Effector memory CD8-positive, alpha-beta T cell (primary cell): ENCODE results near the gene TIPRL.
"Not testable (repeated sequence)": the region's sequence is repeated elsewhere in the genome, so short reads cannot be mapped to it uniquely, and the experiment has no call there.

ENCODE experiments used
- ATAC-seq: fragments of 150-1000 bp; cut with Tn5 transposase; replicated peaks from 2 replicates; pipeline ENCODE4 v1.10.0; 2021; ENCODE audit warnings: mild to moderate bottlenecking, moderate library complexity
- DNase-seq, 3 experiments: peaks; one replicate each; pipeline ENCODE4 v3.0.0; 2021
- H3K27ac Mint-ChIP-seq, 2 donors: one replicate each; pipeline ENCODE4 v1.8.0; 2022; ENCODE audit warnings: mild to moderate bottlenecking in 2 of 2, mixed read lengths in 2 of 2, moderate library complexity in 2 of 2
- H3K27me3 Mint-ChIP-seq, 2 donors: one replicate each; pipeline ENCODE4 v1.8.0; 2022; ENCODE audit warnings: mixed read lengths in 2 of 2
- H3K36me3 Mint-ChIP-seq: one replicate; pipeline ENCODE4 v1.8.0; 2022; ENCODE audit warnings: mild to moderate bottlenecking, moderate library complexity, mixed read lengths; ENCODE audit not compliant: insufficient read depth
- H3K4me1 Mint-ChIP-seq, 2 donors: one replicate each; pipeline ENCODE4 v1.8.0; 2022; ENCODE audit warnings: low read depth in 2 of 2, mixed read lengths in 2 of 2
- H3K4me3 Mint-ChIP-seq, 2 donors: one replicate each; pipeline ENCODE4 v1.8.0; 2022; ENCODE audit warnings: mild to moderate bottlenecking in 2 of 2, mixed read lengths in 2 of 2, moderate library complexity in 2 of 2
- H3K9me3 Mint-ChIP-seq, 2 donors: one replicate each; pipeline ENCODE4 v1.8.0; 2022; ENCODE audit warnings: mixed read lengths in 2 of 2

The TIPRL gene

GRCh38 chr1:168145184-168146159 is 33.3 kb upstream of the TIPRL start:
- peak overlapping the region; percentile 45 to 56 for H3K4me3 Mint-ChIP-seq
- H3K4me1 Mint-ChIP-seq: peaks cover 2 to 3% of the 10 kb centered on the region in 2 donors
- peaks cover 0 to 1% of the 10 kb centered on the region in 2 donors for H3K27me3 Mint-ChIP-seq
- DNase-seq (peak; percentile 81 to 86 (median 84)), ATAC-seq (peak; percentile 99)
- no peaks in the 10 kb centered on the region for H3K9me3 Mint-ChIP-seq
- H3K27ac Mint-ChIP-seq: peak overlapping the region; percentile 8 to 57
- peaks cover 9% of the 10 kb centered on the region for H3K36me3 Mint-ChIP-seq

DNA sequence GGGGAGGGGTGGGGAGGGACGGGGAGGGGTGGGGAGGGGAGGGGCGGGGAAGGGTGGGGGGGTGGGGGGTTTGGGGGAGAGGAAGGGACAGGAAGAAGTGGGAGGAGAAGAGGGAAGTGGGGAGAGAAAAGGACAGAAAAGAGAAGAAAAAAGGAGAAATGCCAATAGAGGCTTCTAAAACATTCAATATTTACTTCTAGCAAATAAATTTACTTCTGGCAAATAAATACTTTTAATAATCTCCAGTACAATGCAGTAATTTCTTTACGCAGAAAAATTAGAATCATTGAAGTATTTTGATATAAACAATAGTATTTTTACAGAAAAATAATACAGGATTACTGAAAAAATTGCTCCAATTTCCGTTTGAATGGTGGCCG is 32.6 kb upstream of the TIPRL start:
- Mint-ChIP-seq H3K27me3 (no peaks in the 10 kb centered on the region), H3K4me1 (peaks cover 2 to 3% of the 10 kb centered on the region in 2 donors), H3K9me3 (no peaks in the 10 kb centered on the region), H3K27ac (peak overlapping the region; percentile 8 to 57), H3K36me3 (peaks cover 9% of the 10 kb centered on the region), H3K4me3 (peak overlapping the region; percentile 45 to 56)
- ATAC-seq (no peak), DNase-seq (no peak)

GRCh38 chr1:168146626-168147025 is 32.1 kb upstream of the TIPRL start:
- Mint-ChIP-seq H3K9me3 (no peaks in the 10 kb centered on the region), H3K27me3 (no peaks in the 10 kb centered on the region), H3K36me3 (peaks cover 9% of the 10 kb centered on the region), H3K27ac (no peak overlapping the region), H3K4me3 (no peak overlapping the region), H3K4me1 (peaks cover 2 to 3% of the 10 kb centered on the region in 2 donors)
- ATAC-seq: no peak
- DNase-seq: no peak

GRCh38 chr1:168148916-168149315 is 29.8 kb upstream of the TIPRL start:
- H3K27me3 Mint-ChIP-seq: peaks cover 0 to 3% of the 10 kb centered on the region in 2 donors
- H3K27ac Mint-ChIP-seq: no peak overlapping the region
- no peak overlapping the region for H3K4me3 Mint-ChIP-seq
- no peaks in the 10 kb centered on the region for H3K9me3 Mint-ChIP-seq
- peaks cover 9% of the 10 kb centered on the region for H3K36me3 Mint-ChIP-seq
- peaks cover 2 to 3% of the 10 kb centered on the region in 2 donors for H3K4me1 Mint-ChIP-seq
- ATAC-seq (peak; percentile 35), DNase-seq (no peak)

- H3K27ac Mint-ChIP-seq: no peak overlapping the region
- peaks cover 2 to 3% of the 10 kb centered on the region in 2 donors for H3K4me1 Mint-ChIP-seq
- no peak overlapping the region for H3K4me3 Mint-ChIP-seq
- peaks cover 7% of the 10 kb centered on the region for H3K36me3 Mint-ChIP-seq
- DNase-seq (no peak), ATAC-seq (no peak)
- H3K9me3 Mint-ChIP-seq: no peaks in the 10 kb centered on the region
- peaks cover 0 to 10% of the 10 kb centered on the region in 2 donors for H3K27me3 Mint-ChIP-seq
These were observed 28.5 kb upstream of the TIPRL start for GRCh38 chr1:168150283-168150682.

- Mint-ChIP-seq H3K27me3 (peaks cover 0 to 23% of the 10 kb centered on the region in 2 donors), H3K4me1 (peaks cover 0 to 3% of the 10 kb centered on the region in 2 donors), H3K9me3 (no peaks in the 10 kb centered on the region), H3K4me3 (no peak overlapping the region), H3K36me3 (peaks cover 3% of the 10 kb centered on the region), H3K27ac (no peak overlapping the region)
- no peak for DNase-seq
- no peak for ATAC-seq
These were observed 26.8 kb upstream of the TIPRL start for GRCh38 chr1:168151935-168152334.

DNA sequence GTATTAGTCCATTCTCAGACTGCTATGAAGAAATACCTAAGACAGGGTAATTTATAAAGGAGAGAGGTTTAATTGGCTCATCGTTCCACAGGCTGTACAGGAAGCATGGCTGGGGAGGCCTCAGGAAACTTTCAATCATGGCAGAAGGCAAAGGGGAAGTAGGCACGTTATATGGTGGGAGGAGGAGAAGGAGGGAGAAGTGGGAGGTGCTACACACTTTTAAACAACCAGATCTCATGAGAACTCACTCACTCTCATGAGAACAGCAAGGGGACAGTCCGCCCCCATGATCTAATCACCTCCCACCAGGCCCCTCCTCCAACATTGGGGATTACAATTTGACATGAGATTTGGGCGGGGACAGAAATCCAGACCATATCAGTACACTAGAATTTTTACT is 24.1 kb upstream of the TIPRL start:
- not testable (repeated sequence) for H3K27ac Mint-ChIP-seq

GRCh38 chr1:168155910-168156309 is 22.9 kb upstream of the TIPRL start:
- DNase-seq: no peak
- H3K4me1 Mint-ChIP-seq: no peaks in the 10 kb centered on the region
- peaks cover 13 to 25% of the 10 kb centered on the region in 2 donors for H3K9me3 Mint-ChIP-seq
- H3K4me3 Mint-ChIP-seq: no peak overlapping the region
- peaks cover 31 to 58% of the 10 kb centered on the region in 2 donors for H3K27me3 Mint-ChIP-seq
- H3K27ac Mint-ChIP-seq: no peak overlapping the region
- H3K36me3 Mint-ChIP-seq: peaks cover 3% of the 10 kb centered on the region
- ATAC-seq: no peak

More for the DNA sequence above, 24.1 kb upstream of the TIPRL start:
- Mint-ChIP-seq H3K27me3 (peaks cover 19 to 47% of the 10 kb centered on the region in 2 donors), H3K9me3 (peaks cover 6 to 13% of the 10 kb centered on the region in 2 donors)
- not testable (repeated sequence) for H3K4me1 Mint-ChIP-seq, H3K36me3 Mint-ChIP-seq, DNase-seq, H3K4me3 Mint-ChIP-seq, ATAC-seq

DNA sequence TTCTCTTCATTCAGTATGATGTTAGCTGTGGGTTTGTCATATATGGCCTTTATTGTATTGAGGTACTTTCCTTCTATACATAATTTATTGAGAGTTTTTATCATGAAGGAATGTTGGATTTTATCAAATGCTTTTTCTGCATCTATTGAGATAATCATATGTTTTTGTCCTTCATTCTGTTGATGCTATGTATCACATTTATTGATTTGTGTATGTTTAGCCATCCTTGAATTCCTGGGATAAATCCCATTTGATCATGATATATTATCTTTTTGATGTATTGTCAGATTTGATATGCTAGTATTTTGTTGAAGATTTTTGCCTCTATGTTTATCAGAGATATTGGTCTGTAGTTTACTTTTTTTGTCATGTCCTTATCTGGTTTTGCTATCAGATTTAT is 21.1 kb upstream of the TIPRL start:
- Mint-ChIP-seq H3K4me1 (no peaks in the 10 kb centered on the region), H3K27me3 (peaks cover 43 to 75% of the 10 kb centered on the region in 2 donors), H3K36me3 (peaks cover 3% of the 10 kb centered on the region), H3K4me3 (no peak overlapping the region), H3K9me3 (peaks cover 13 to 27% of the 10 kb centered on the region in 2 donors), H3K27ac (no peak overlapping the region)
- no peak for ATAC-seq
- DNase-seq: no peak

- H3K27me3 Mint-ChIP-seq: peaks cover 52 to 80% of the 10 kb centered on the region in 2 donors
- no peak overlapping the region for H3K4me3 Mint-ChIP-seq
- DNase-seq (no peak), ATAC-seq (no peak)
- peaks cover 13 to 27% of the 10 kb centered on the region in 2 donors for H3K9me3 Mint-ChIP-seq
- H3K27ac Mint-ChIP-seq: no peak overlapping the region
- H3K36me3 Mint-ChIP-seq: peaks cover 3% of the 10 kb centered on the region
- H3K4me1 Mint-ChIP-seq: no peaks in the 10 kb centered on the region
These were observed 19.5 kb upstream of the TIPRL start for GRCh38 chr1:168159251-168159650.

GRCh38 chr1:168159979-168160378 is 18.8 kb upstream of the TIPRL start:
- no peak overlapping the region for H3K4me3 Mint-ChIP-seq
- ATAC-seq (no peak), DNase-seq (no peak)
- H3K27ac Mint-ChIP-seq: peak overlapping the region in 1 of 2 donors; percentile 33
- no peaks in the 10 kb centered on the region for H3K4me1 Mint-ChIP-seq
- peaks cover 53 to 84% of the 10 kb centered on the region in 2 donors for H3K27me3 Mint-ChIP-seq
- peaks cover 3% of the 10 kb centered on the region for H3K36me3 Mint-ChIP-seq
- H3K9me3 Mint-ChIP-seq: peaks cover 13 to 27% of the 10 kb centered on the region in 2 donors

GRCh38 chr1:168161459-168161858 is 17.3 kb upstream of the TIPRL start:
- no peak for DNase-seq
- Mint-ChIP-seq H3K36me3 (peaks cover under 1% of the 10 kb centered on the region), H3K27ac (no peak overlapping the region), H3K27me3 (peaks cover 59 to 86% of the 10 kb centered on the region in 2 donors), H3K4me1 (no peaks in the 10 kb centered on the region), H3K9me3 (peaks cover 13 to 27% of the 10 kb centered on the region in 2 donors), H3K4me3 (no peak overlapping the region)
- no peak for ATAC-seq

- peaks cover 7 to 19% of the 10 kb centered on the region in 2 donors for H3K9me3 Mint-ChIP-seq
- DNase-seq: no peak
- no peak overlapping the region for H3K27ac Mint-ChIP-seq
- H3K27me3 Mint-ChIP-seq: peaks cover 50 to 71% of the 10 kb centered on the region in 2 donors
- no peaks in the 10 kb centered on the region for H3K36me3 Mint-ChIP-seq
- H3K4me1 Mint-ChIP-seq: no peaks in the 10 kb centered on the region
- no peak overlapping the region for H3K4me3 Mint-ChIP-seq
- ATAC-seq: no peak
These were observed 15.1 kb upstream of the TIPRL start for GRCh38 chr1:168163670-168164069.

DNA sequence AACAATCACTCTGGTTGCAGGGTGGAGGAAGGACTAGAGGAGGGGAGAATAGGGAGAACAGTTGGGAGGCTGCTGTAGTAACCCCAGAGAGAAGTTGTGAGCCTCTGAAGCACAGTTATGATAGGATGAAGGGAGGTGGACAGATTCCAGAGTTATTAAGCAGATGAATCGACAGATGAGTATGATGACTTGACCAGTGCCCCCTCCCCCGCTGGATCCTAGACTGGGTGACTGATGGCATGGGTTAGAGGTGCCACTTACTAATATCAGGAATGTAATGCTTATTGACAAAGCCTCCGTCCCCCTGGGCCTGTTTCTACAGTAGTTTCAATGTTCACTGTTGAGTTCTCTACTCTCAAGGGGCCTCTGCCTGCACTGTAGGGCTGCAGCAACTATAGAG is 14.0 kb upstream of the TIPRL start:
- Mint-ChIP-seq H3K4me1 (no peaks in the 10 kb centered on the region), H3K27ac (no peak overlapping the region), H3K27me3 (peaks cover 40 to 62% of the 10 kb centered on the region in 2 donors), H3K4me3 (no peak overlapping the region), H3K9me3 (peaks cover 7 to 14% of the 10 kb centered on the region in 2 donors), H3K36me3 (no peaks in the 10 kb centered on the region)
- DNase-seq: no peak
- no peak for ATAC-seq
